ENCODE data around the gene ZGPAT. TPM values are rescaled to one million over a fixed set of nuclear protein-coding genes. Genes with fewer than 3 reads are reported as not detected.
A peak's percentile ranks its signal among the peaks of the same experiment; 100 is the strongest.

ZGPAT gene
- total RNA-seq, 1 experiment from 2014 or later: 5.4 TPM

DNA sequence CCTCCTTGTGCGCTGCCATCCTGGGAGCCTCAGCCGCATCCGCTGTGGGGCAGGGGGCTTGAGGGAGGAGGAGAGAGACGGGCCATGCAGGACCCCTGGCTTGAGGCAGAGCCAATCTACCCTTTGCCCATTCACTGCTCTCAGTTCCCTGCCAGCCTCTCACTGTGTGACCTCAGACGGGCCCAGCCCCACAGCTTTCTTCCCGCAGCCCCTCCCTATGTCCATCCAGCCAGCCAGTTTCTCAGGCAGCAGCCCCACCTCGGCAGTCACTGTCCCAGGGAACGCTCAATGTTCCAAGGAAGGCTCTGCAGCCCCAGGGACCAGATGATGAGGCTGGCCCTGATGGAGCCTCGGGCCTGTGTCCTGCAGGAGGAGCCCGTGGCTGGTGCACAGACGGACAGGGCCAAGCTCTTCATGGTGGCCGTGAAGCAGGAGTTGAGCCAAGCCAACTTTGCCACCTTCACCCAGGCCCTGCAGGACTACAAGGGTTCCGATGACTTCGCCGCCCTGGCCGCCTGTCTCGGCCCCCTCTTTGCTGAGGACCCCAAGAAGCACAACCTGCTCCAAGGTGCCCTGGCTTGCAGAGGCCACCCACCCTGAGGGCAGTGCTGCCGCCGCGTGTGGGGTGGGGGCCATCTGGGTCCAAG, 15.3 kb upstream of the ZGPAT start:
- no peak for DNase-seq (ENCODE audit: low spot score)

- no peak for DNase-seq (ENCODE audit: low spot score)
Observed at GRCh38 chr20:63693083-63693732, 14.6 kb upstream of the ZGPAT start.

DNA sequence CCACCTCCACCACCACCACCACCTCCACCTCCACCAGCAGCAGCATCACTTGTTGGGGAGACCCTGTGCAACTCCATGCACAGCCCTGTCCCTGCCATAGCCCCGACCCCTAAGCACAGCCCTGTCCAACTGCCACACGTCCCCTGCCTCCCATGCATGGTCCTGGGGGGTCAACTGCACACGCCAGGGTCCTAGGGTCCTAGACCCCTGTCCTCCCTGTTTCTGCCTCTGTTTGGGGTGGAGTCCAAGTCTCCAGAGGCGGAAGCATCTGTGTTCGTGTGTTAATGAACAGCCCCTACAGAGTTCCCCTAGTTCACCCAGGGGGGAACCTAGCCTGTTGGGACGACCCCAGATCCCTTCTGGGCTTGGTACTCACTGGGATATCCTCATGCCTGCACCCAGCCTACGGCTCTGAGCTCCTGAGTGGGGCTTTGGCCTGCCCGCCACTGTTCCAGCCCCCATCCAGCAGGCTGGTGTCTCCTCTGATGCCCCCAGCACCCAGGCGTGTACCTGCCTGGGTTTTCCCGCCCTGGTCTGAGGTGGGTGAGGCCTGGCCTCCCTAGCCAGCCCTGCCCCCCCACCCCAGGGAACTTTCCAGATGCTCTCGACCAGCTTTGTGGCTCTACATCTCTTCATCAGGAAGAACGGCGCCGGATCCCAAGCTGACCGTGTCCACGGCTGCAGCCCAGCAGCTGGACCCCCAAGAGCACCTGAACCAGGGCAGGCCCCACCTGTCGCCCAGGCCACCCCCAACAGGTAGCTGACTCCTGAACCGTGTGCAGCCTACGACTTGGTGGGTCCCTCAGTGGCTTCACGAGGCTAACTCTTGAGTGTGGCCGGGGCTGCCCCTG, 13.9 kb upstream of the ZGPAT start:
- no peak for DNase-seq (ENCODE audit: low spot score)

DNA sequence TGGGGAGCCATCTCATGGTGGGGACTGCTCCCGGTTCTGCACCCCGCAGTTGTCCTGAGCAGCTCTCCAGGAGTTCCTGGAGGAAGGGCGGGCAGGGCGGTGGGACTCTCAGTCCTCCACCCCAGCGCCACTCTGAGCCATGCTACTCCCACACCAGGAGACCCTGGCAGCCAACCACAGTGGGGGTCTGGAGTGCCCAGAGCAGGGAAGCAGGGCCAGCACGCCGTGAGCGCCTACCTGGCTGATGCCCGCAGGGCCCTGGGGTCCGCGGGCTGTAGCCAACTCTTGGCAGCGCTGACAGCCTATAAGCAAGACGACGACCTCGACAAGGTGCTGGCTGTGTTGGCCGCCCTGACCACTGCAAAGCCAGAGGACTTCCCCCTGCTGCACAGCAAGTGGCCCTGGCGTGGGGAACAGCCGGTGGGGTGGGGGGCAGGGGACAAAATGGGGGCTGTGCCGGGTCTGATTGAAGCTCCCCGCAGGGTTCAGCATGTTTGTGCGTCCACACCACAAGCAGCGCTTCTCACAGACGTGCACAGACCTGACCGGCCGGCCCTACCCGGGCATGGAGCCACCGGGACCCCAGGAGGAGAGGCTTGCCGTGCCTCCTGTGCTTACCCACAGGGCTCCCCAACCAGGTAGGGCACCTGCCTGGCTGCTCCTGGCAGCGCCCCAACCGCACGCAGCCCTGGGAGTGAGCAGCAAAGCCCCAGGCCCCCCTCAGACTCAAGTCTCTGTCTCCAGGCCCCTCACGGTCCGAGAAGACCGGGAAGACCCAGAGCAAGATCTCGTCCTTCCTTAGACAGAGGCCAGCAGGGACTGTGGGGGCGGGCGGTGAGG, 13.0 kb upstream of the ZGPAT start:
- DNase-seq (ENCODE audit: low spot score): no peak

- DNase-seq (ENCODE audit: low spot score): no peak
Observed at GRCh38 chr20:63695424-63696305, 12.2 kb upstream of the ZGPAT start.

DNA sequence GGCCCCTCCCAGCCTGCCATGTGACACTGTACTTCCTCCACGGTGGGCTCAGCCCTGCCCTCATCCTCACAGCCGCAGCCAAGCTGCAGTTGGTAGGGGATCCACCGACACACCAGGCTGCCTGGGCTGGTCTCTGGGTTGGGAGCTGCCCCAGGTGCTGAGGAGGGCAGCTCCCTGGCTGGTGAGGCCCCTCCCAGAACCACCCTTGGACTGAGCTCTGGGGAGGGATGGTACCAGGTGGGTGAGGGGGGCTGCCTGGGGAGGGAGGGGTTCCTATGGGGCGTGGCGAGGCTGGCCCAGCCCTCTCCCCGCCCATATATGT, 11.6 kb upstream of the ZGPAT start:
- no peak for DNase-seq (ENCODE audit: low spot score)

DNA sequence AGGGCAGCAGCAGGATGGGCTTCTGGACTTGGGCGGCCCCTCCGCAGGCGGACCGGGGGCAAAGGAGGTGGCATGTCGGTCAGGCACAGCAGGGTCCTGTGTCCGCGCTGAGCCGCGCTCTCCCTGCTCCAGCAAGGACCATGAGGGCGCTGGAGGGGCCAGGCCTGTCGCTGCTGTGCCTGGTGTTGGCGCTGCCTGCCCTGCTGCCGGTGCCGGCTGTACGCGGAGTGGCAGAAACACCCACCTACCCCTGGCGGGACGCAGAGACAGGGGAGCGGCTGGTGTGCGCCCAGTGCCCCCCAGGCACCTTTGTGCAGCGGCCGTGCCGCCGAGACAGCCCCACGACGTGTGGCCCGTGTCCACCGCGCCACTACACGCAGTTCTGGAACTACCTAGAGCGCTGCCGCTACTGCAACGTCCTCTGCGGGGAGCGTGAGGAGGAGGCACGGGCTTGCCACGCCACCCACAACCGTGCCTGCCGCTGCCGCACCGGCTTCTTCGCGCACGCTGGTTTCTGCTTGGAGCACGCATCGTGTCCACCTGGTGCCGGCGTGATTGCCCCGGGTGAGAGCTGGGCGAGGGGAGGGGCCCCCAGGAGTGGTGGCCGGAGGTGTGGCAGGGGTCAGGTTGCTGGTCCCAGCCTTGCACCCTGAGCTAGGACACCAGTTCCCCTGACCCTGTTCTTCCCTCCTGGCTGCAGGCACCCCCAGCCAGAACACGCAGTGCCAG, 11.0 kb upstream of the ZGPAT start, which contains the start of gene TNFRSF6B:
Gene TNFRSF6B (plus strand): TSS at position 25 of the 729 bp plus-strand sequence. CDS start 116 bp downstream, at position 141.
- no peak for DNase-seq (ENCODE audit: low spot score)

DNA sequence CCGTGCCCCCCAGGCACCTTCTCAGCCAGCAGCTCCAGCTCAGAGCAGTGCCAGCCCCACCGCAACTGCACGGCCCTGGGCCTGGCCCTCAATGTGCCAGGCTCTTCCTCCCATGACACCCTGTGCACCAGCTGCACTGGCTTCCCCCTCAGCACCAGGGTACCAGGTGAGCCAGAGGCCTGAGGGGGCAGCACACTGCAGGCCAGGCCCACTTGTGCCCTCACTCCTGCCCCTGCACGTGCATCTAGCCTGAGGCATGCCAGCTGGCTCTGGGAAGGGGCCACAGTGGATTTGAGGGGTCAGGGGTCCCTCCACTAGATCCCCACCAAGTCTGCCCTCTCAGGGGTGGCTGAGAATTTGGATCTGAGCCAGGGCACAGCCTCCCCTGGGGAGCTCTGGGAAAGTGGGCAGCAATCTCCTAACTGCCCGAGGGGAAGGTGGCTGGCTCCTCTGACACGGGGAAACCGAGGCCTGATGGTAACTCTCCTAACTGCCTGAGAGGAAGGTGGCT, 10.4 kb upstream of the ZGPAT start:
- DNase-seq (ENCODE audit: low spot score): no peak

GRCh38 chr20:63697868-63698545, 9.8 kb upstream of the ZGPAT start:
- DNase-seq (ENCODE audit: low spot score): no peak

GRCh38 chr20:63698739-63699465, 8.9 kb upstream of the ZGPAT start:
- peak; percentile 89 for DNase-seq (ENCODE audit: low spot score)

GRCh38 chr20:63699466-63700198, 8.2 kb upstream of the ZGPAT start:
- no peak for DNase-seq (ENCODE audit: low spot score)

DNA sequence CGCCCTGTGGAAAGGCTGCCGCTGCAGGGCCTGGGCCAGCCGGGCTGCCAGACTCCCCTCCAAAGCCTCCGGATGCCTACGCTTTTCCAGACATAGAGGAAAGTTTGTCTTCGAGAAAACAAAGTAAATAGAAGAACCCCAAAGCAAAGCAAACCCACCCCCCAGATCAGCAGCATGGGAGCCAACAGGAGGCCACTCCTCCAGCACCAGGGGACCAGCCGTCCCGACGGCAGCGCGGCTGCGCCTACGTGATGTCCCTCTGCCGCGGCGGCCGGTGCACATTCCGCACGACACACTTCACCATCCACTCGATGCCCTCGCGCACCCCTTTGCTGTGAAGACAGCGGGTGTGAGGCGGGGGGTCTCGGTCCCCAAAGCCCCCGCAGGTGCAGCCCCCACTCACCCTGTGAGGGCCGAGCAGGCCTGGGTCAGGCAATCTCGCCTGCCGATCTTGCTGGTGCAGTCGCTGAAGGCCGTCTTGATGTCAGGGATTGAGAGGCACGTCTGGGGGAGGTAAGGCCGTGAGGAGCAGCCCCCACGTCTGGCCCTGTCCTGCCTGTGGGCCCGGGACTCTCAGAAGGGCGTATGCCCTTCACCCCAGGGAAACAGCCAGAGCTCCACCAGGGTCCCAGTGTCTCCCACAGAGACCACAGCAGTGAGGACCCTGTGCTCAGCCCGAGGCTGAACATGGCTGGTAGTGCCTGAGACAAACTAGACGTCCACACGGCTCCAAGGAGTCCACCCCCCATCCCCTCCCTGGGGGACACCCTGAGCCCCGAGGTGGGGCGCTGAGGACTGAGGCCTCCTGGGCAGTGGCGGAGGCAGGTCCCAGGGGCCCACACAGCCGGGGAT, 7.4 kb upstream of the ZGPAT start:
- DNase-seq (ENCODE audit: low spot score): no peak

DNA sequence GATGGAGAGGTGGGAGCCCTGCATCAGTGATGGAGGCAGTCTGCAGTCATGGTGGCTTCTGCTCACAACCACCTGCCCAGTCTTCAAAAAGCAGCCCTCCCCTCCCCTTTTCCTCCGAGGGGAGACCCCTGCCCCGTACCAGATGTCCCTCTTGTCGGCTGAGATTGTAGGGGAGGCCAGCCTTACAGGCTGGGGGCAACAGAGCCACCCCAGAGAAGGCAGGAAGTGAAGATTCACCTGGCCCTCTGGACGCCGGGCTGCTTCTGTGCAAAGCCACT, 6.8 kb upstream of the ZGPAT start:
- no peak for DNase-seq (ENCODE audit: low spot score)

DNA sequence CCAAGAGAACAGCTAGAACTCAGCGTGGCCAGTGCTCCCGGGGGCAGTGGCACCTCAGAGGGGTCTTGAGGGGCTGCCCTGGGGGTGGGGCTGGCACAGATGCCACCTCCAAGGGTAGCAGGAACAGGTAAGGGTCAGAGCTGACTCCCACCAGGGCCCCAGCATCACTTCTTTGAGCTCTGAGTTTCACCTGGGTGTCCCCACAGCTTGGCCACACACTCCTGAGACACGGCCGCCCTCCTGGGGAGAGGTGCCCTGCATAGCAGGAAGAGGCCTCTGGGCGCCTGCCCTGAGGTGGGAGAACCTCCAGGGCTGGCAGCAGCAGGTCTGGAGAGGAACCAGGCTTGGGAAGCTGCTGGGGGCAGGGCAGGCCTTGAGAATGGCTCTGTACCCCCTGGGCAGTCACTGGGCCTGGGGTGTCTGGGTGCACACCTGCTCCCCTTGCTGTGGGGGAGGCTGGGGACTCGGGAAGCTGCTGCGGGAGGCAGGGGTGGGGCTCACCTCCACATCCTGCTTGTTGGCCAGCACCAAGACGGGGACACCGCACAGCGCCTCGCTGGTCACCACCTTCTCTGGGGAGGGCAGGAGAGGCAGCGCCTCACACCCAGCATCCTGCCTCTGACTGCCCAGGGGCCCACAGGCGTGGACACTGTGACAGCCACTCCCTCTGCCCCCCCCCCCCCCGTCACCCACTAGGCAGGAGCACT, 6.4 kb upstream of the ZGPAT start:
- DNase-seq (ENCODE audit: low spot score): no peak

GRCh38 chr20:63702036-63702665, 5.7 kb upstream of the ZGPAT start:
- no peak for DNase-seq (ENCODE audit: low spot score)

Measured in H4 (cell line).